PC-9 (cell line): Measurements from ENCODE around the gene CUL1. TPM values are rescaled to one million over a fixed set of nuclear protein-coding genes. Genes with fewer than 3 reads are reported as not detected.

Source experiments
- BruUV-seq: library from RNA; stranded (reverse); fragments of 400-500 nt; replicated peaks from 2 replicates; lab custom pipeline; 2021; lab: Mats Ljungman, UMichigan
- CTCF ChIA-PET: fragments of 300-600 bp; sonication (Branson Sonifier 250); formaldehyde crosslinking; loops from one replicate; lab custom pipeline; 2022; ENCODE audit warnings: antibody characterized with exemption; lab: Charles Lee
- POLR2A ChIA-PET: fragments of 300-600 bp; sonication (Branson Sonifier 250); formaldehyde crosslinking; loops from one replicate; lab custom pipeline; 2022; ENCODE audit warnings: antibody characterized with exemption; ENCODE audit not compliant: unreplicated experiment; lab: Charles Lee
- DNase-seq, 2 experiments: peaks; one replicate each; pipeline versions ENCODE4 v3.0.0 to v3.0.0-alpha.2; 2015 to 2022; ENCODE audit warnings: mixed read lengths in 1 of 2
- H2AFZ ChIP-seq: fragments of 200-600 bp; sonication (generic); 2 replicates; pipeline ENCODE4 v1.8.1; 2017; ENCODE audit warnings: antibody characterized with exemption
- H3F3A ChIP-seq: fragments of 200-600 bp; sonication (generic); 2 replicates; pipeline ENCODE4 v1.8.1; 2017; ENCODE audit warnings: antibody characterized with exemption, mild to moderate bottlenecking, low read depth; ENCODE audit not compliant: insufficient read depth
- H3K27ac ChIP-seq: fragments of 200-600 bp; sonication (generic); 2 replicates; pipeline ENCODE4 v1.6.1; 2016; ENCODE audit warnings: mixed run types
- H3K27me3 ChIP-seq: fragments of 200-600 bp; sonication (generic); 2 replicates; pipeline ENCODE4 v1.6.1; 2016; ENCODE audit warnings: low read depth, mixed run types; ENCODE audit not compliant: insufficient read depth
- H3K36me3 ChIP-seq: fragments of 200-600 bp; sonication (generic); 2 replicates; pipeline ENCODE4 v1.6.1; 2016; ENCODE audit warnings: low read depth, mixed run types
- H3K4me1 ChIP-seq: fragments of 200-600 bp; sonication (generic); replicated peaks from 2 replicates; pipeline ENCODE4 v1.6.1; 2016; ENCODE audit warnings: mixed run types; ENCODE audit not compliant: insufficient read depth
- H3K4me2 ChIP-seq: fragments of 200-600 bp; sonication (generic); 2 replicates; pipeline ENCODE4 v1.6.1; 2017; ENCODE audit warnings: mixed run types
- H3K4me3 ChIP-seq: fragments of 200-600 bp; sonication (generic); 2 replicates; pipeline ENCODE4 v1.6.1; 2016; ENCODE audit warnings: mixed run types
- H3K79me2 ChIP-seq: fragments of 200-600 bp; sonication (generic); 2 replicates; pipeline ENCODE4 v1.6.1; 2017; ENCODE audit warnings: low read depth, mixed run types
- H3K9me2 ChIP-seq: fragments of 200-600 bp; sonication (generic); 2 replicates; pipeline ENCODE4 v1.8.1; 2017; ENCODE audit warnings: mild to moderate bottlenecking; ENCODE audit not compliant: insufficient read depth
- H3K9me3 ChIP-seq: fragments of 200-600 bp; sonication (generic); 2 replicates; pipeline ENCODE4 v1.8.1; 2016; ENCODE audit warnings: low read depth; ENCODE audit not compliant: insufficient read depth
- H4K20me1 ChIP-seq: fragments of 200-600 bp; sonication (generic); 2 replicates; pipeline ENCODE4 v1.8.1; 2017; ENCODE audit not compliant: insufficient read depth
- CTCF ChIP-seq: fragments of 200-600 bp; sonication (generic); conservative IDR thresholded peaks from 2 replicates; pipeline ENCODE4 v1.6.1; 2017; ENCODE audit warnings: mixed run types, antibody characterized with exemption, mild to moderate bottlenecking, moderate library complexity
- EZH2 ChIP-seq: fragments of 200-600 bp; sonication (generic); IDR thresholded peaks from 2 replicates; pipeline ENCODE4 v1.8.0; 2017; ENCODE audit warnings: antibody characterized with exemption, low read depth
- intact Hi-C: fragments of 100-400 bp; cut with micrococcal nuclease; formaldehyde crosslinking; loops from one replicate; pipeline ENCODE4 v1.10.0; 2022; ENCODE audit not compliant: unreplicated experiment
- total RNA-seq: library from RNA; stranded (reverse); gene quantifications from 2 replicates; pipeline ENCODE4 v1.2.3, GENCODE V29; 2021

The CUL1 gene
- total RNA-seq, 1 experiment from 2014 or later: 78.3 TPM

- intact Hi-C loops: loop anchor here (2.0 to 5.0 kb wide), 3 partner anchors 123 to 262 kb away; no protein-coding TSS in a partner anchor
- H4K20me1 ChIP-seq: peaks cover 52% of the 10 kb centered on the region
- H2AFZ ChIP-seq: peak overlapping the region; percentile 98; the same call in 1 of the 2 replicates
- ChIA-PET POLR2A (no interaction called here), CTCF (interaction anchor here (0.7 kb wide), 1 partner anchor 55 kb away, joined by 5 read pairs; no protein-coding TSS in a partner anchor)
- peaks cover 6% of the 10 kb centered on the region; the same call in 1 of the 2 replicates for H3F3A ChIP-seq
- no peaks in the 10 kb centered on the region for H3K9me2 ChIP-seq
- no peaks in the 10 kb centered on the region for H3K36me3 ChIP-seq
- DNase-seq: peak in 1 of 2 experiments; percentile 57
- peak overlapping the region; percentile 76 for H3K4me3 ChIP-seq
- peak overlapping the region; percentile 79 for H3K27ac ChIP-seq
- H3K4me1 ChIP-seq: peaks cover 52% of the 10 kb centered on the region
- no peaks in the 10 kb centered on the region for H3K27me3 ChIP-seq
- no peak for TF ChIP-seq EZH2
- TF ChIP-seq CTCF: no peak
- H3K79me2 ChIP-seq: peaks cover 73% of the 10 kb centered on the region
- BruUV-seq: TSS peak; percentile 24
- H3K4me2 ChIP-seq: peak overlapping the region; percentile 86
- no peaks in the 10 kb centered on the region for H3K9me3 ChIP-seq
Measured at GRCh38 chr7:148699782-148700629, 1.3 kb downstream of the CUL1 start.

- intact Hi-C loops: loop anchor here (2.0 kb wide), 1 partner anchor 240 kb away; no protein-coding TSS in a partner anchor
- H3K79me2 ChIP-seq: peaks cover 79% of the 10 kb centered on the region
- H3K4me3 ChIP-seq: peak overlapping the region; percentile 76
- no peaks in the 10 kb centered on the region for H3K27me3 ChIP-seq
- ChIA-PET CTCF (no interaction called here), POLR2A (no interaction called here)
- peak overlapping the region; percentile 86 for H3K4me2 ChIP-seq
- peak; percentile 32 to 57 for DNase-seq
- peaks cover 6% of the 10 kb centered on the region; the same call in 1 of the 2 replicates for H3F3A ChIP-seq
- TF ChIP-seq CTCF (no peak), EZH2 (no peak)
- H2AFZ ChIP-seq: no peak overlapping the region
- H3K4me1 ChIP-seq: peaks cover 52% of the 10 kb centered on the region
- no peaks in the 10 kb centered on the region for H3K9me2 ChIP-seq
- BruUV-seq: no TSS peak
- no peaks in the 10 kb centered on the region for H3K36me3 ChIP-seq
- H3K27ac ChIP-seq: peak overlapping the region; percentile 79
- no peaks in the 10 kb centered on the region for H3K9me3 ChIP-seq
- peaks cover 59% of the 10 kb centered on the region for H4K20me1 ChIP-seq
Measured at GRCh38 chr7:148700661-148701064, 2.0 kb downstream of the CUL1 start.

- Histone ChIP-seq H3K79me2 (peaks cover 87% of the 10 kb centered on the region), H2AFZ (no peak overlapping the region), H4K20me1 (peaks cover 66% of the 10 kb centered on the region), H3K4me1 (peaks cover 52% of the 10 kb centered on the region), H3K4me3 (peak overlapping the region; percentile 76; the same call in 1 of the 2 replicates), H3F3A (peaks cover 6% of the 10 kb centered on the region; the same call in 1 of the 2 replicates), H3K9me3 (no peaks in the 10 kb centered on the region), H3K36me3 (no peaks in the 10 kb centered on the region), H3K27ac (no peak overlapping the region), H3K27me3 (no peaks in the 10 kb centered on the region), H3K4me2 (peak overlapping the region; percentile 86), H3K9me2 (no peaks in the 10 kb centered on the region)
- DNase-seq: no peak
- ChIA-PET POLR2A (no interaction called here), CTCF (no interaction called here)
- no TSS peak for BruUV-seq
- TF ChIP-seq EZH2: no peak
- intact Hi-C loops: loop anchor here (2.0 kb wide), 1 partner anchor 239 kb away; no protein-coding TSS in a partner anchor
Measured at GRCh38 chr7:148701414-148701813, 2.7 kb downstream of the CUL1 start.
